HG02943 (cell line): ENCODE results near the gene RIMS3.

Experiments used
- ATAC-seq: cut with Tn5 transposase; IDR thresholded peaks from one replicate; pipeline ENCODE4 v1.9.1; 2021; ENCODE audit warnings: mild to moderate bottlenecking, low read depth, moderate library complexity; ENCODE audit not compliant: unreplicated experiment

The RIMS3 gene

GRCh38 chr1:40658751-40659648, 6.5 kb downstream of the RIMS3 start:
- ATAC-seq, result no peak

- ATAC-seq, result no peak
These were observed 8.4 kb downstream of the RIMS3 start for GRCh38 chr1:40657046-40657445.

GRCh38 chr1:40653851-40654537, 11.5 kb downstream of the RIMS3 start:
- ATAC-seq, result no peak

GRCh38 chr1:40652979-40653378, 12.5 kb downstream of the RIMS3 start:
- ATAC-seq, result no peak

GRCh38 chr1:40652468-40652867, 13.0 kb downstream of the RIMS3 start:
- no peak for ATAC-seq

GRCh38 chr1:40651138-40651857, 14.2 kb downstream of the RIMS3 start:
- no peak for ATAC-seq

- no peak for ATAC-seq
These were observed 15.4 kb downstream of the RIMS3 start for GRCh38 chr1:40650075-40650474.

GRCh38 chr1:40649592-40649930, 15.9 kb downstream of the RIMS3 start:
- no peak for ATAC-seq

- ATAC-seq, result no peak
These were observed 16.4 kb downstream of the RIMS3 start for GRCh38 chr1:40648928-40649591.

- no peak for ATAC-seq
These were observed 17.3 kb downstream of the RIMS3 start for GRCh38 chr1:40648200-40648599.

- no peak for ATAC-seq
These were observed 19.2 kb downstream of the RIMS3 start for GRCh38 chr1:40646315-40646714.

GRCh38 chr1:40645118-40645680, 20.3 kb downstream of the RIMS3 start:
- ATAC-seq, result no peak

- no peak for ATAC-seq
These were observed 23.8 kb downstream of the RIMS3 start for GRCh38 chr1:40641601-40642242.

GRCh38 chr1:40640314-40641076, 25.0 kb downstream of the RIMS3 start:
- ATAC-seq, result no peak

- ATAC-seq, result no peak
These were observed 27.1 kb downstream of the RIMS3 start for GRCh38 chr1:40638097-40639036.

GRCh38 chr1:40637470-40638007, 27.9 kb downstream of the RIMS3 start:
- no peak for ATAC-seq

- no peak for ATAC-seq
These were observed 28.7 kb downstream of the RIMS3 start for GRCh38 chr1:40636777-40637176.
